OCI-LY1 (cell line): ENCODE results near the gene LAMC3.

Experiments
- H2AFZ ChIP-seq: fragments of 200-600 bp; sonication (generic), shearing (Covaris generic); 2 replicates; pipeline ENCODE4 v1.6.0; 2014; ENCODE audit warnings: antibody characterized with exemption, mild to moderate bottlenecking, low read length
- H3F3A ChIP-seq: fragments of 200-600 bp; sonication (generic), shearing (Covaris generic); 2 replicates; pipeline ENCODE4 v1.6.0; 2014; ENCODE audit warnings: mild to moderate bottlenecking, antibody characterized with exemption, low read length, moderate library complexity; ENCODE audit not compliant: insufficient read depth
- H3K27ac ChIP-seq: fragments of 200-600 bp; sonication (generic); 2 replicates; pipeline ENCODE4 v1.5.1; 2014; ENCODE audit warnings: low read length, mixed run types, mild to moderate bottlenecking, low read depth; ENCODE audit not compliant: poor library complexity, severe bottlenecking
- H3K27me3 ChIP-seq: fragments of 200-600 bp; sonication (generic); 2 replicates; pipeline ENCODE4 v1.6.0; 2014; ENCODE audit warnings: antibody characterized with exemption, mild to moderate bottlenecking, low read length, moderate library complexity; ENCODE audit not compliant: insufficient read depth
- H3K36me3 ChIP-seq: fragments of 200-600 bp; sonication (generic); 2 replicates; pipeline ENCODE4 v1.6.1; 2014; ENCODE audit warnings: mild to moderate bottlenecking, antibody characterized with exemption, low read length, moderate library complexity, mixed read lengths; ENCODE audit not compliant: insufficient read depth
- H3K4me1 ChIP-seq: fragments of 200-600 bp; sonication (generic); 2 replicates; pipeline ENCODE4 v1.5.1; 2014; ENCODE audit warnings: mild to moderate bottlenecking, low read length, moderate library complexity; ENCODE audit not compliant: insufficient read depth, severe bottlenecking
- H3K4me2 ChIP-seq: fragments of 200-600 bp; sonication (generic), shearing (Covaris generic); 2 replicates; pipeline ENCODE4 v1.6.1; 2014; ENCODE audit warnings: low read length
- H3K4me3 ChIP-seq: fragments of 200-600 bp; sonication (generic); 2 replicates; pipeline ENCODE4 v1.5.1; 2014; ENCODE audit warnings: low read length, low read depth, mild to moderate bottlenecking, mixed read lengths; ENCODE audit not compliant: poor library complexity, severe bottlenecking
- H3K79me2 ChIP-seq: fragments of 200-600 bp; shearing (Covaris generic); 2 replicates; pipeline ENCODE4 v1.6.1; 2016; ENCODE audit warnings: mixed run types, low read length, mixed read lengths; ENCODE audit not compliant: insufficient read depth
- H3K9ac ChIP-seq: fragments of 200-600 bp; sonication (generic), shearing (Covaris generic); 2 replicates; pipeline ENCODE4 v1.6.1; 2014; ENCODE audit warnings: mild to moderate bottlenecking, low read length, mixed read lengths
- H3K9me2 ChIP-seq: fragments of 200-600 bp; sonication (generic), shearing (Covaris generic); 2 replicates; pipeline ENCODE4 v1.6.1; 2014; ENCODE audit warnings: low read depth, mild to moderate bottlenecking, low read length, mixed read lengths
- H3K9me3 ChIP-seq: fragments of 200-600 bp; shearing (Covaris generic); 2 replicates; pipeline ENCODE4 v1.6.1; 2014; ENCODE audit warnings: low read length, mixed read lengths
- H4K20me1 ChIP-seq: fragments of 200-600 bp; sonication (generic), shearing (Covaris generic); 2 replicates; pipeline ENCODE4 v1.6.0; 2016; ENCODE audit warnings: mild to moderate bottlenecking, low read length; ENCODE audit not compliant: insufficient read depth
- CTCF ChIP-seq: fragments of 200-600 bp; sonication (generic), shearing (Covaris generic); IDR thresholded peaks from 2 replicates; pipeline ENCODE4 v1.5.1; 2017; ENCODE audit warnings: mild to moderate bottlenecking, antibody characterized with exemption, low read length, moderate library complexity, mixed read lengths
- EZH2 ChIP-seq: fragments of 200-600 bp; sonication (generic), shearing (Covaris generic); IDR thresholded peaks from 2 replicates; pipeline ENCODE4 v1.8.0; 2017; ENCODE audit warnings: borderline replicate concordance, mixed run types, mild to moderate bottlenecking, antibody characterized with exemption, low read length, moderate library complexity, mixed read lengths

Gene LAMC3

DNA sequence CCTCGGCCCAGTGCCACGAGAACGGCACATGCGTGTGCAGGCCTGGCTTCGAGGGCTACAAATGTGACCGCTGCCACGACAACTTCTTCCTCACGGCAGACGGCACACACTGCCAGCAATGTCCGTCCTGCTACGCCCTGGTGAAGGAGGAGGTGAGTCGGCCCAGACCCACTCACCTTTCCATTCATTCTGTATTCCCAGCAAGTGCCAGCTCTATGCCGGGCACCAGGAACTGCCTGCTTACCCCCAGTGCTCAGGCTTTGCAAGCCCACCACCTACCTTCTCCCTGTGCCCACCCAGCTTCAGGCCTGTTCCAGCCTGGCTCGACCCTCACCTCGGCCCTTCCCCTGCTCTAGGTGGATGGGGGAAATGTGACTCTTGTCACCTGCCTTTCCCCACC, 60.7 kb downstream of the LAMC3 start:
- H3F3A ChIP-seq = no peaks in the 10 kb centered on the region
- H3K79me2 ChIP-seq = no peaks in the 10 kb centered on the region
- H3K4me3 ChIP-seq = no peak overlapping the region
- H3K27ac ChIP-seq = no peak overlapping the region
- H3K4me1 ChIP-seq = no peaks in the 10 kb centered on the region
- H2AFZ ChIP-seq = no peak overlapping the region
- H3K36me3 ChIP-seq = no peaks in the 10 kb centered on the region
- no peak overlapping the region for H3K4me2 ChIP-seq
- H3K27me3 ChIP-seq = peaks cover 11% of the 10 kb centered on the region; the same call in 1 of the 2 replicates
- no peak overlapping the region for H3K9ac ChIP-seq
- H3K9me2 ChIP-seq = no peaks in the 10 kb centered on the region
- no peaks in the 10 kb centered on the region for H4K20me1 ChIP-seq
- H3K9me3 ChIP-seq = no peaks in the 10 kb centered on the region
- TF ChIP-seq EZH2 (no peak), CTCF (no peak)

DNA sequence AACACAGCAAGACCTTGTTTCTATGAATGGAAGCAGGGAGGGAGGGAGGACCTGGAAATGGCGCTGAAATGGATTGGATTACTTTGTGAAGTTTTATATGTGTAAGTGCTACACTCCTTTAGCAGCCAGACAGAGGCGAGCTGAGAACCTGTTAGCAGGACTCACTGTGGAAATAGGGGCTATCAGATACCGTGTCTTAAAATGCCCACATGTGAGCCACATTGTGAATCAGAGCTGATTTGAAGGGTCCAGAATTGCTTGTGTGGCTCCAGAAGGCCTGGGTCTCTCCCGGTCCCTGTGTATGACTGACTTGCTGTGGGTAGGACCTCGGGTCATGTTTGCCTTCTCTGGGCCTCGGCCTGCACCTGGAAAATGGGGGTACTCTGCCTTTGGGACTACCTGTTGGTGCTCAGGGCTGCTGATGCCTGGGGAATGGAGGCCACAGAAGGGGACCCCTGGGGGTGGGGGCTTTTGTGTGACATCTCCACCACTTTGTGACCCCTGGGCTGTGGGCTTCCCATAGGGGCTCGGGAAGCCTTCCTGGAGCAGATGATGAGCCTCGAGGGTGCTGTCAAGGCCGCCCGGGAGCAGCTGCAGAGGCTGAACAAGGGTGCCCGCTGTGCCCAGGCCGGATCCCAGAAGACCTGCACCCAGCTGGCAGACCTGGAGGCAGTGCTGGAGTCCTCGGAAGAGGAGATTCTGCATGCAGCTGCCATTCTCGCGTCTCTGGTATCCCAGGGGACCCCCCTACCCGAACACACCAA, 63.3 kb downstream of the LAMC3 start:
- no peak for TF ChIP-seq EZH2
- no peak for TF ChIP-seq CTCF
- H3K4me3 ChIP-seq = no peak overlapping the region
- H3K4me2 ChIP-seq = no peak overlapping the region
- H3K27ac ChIP-seq = no peak overlapping the region
- H3K9me3 ChIP-seq = no peaks in the 10 kb centered on the region
- no peaks in the 10 kb centered on the region for H3K4me1 ChIP-seq
- no peaks in the 10 kb centered on the region for H3K9me2 ChIP-seq
- no peak overlapping the region for H3K9ac ChIP-seq
- H3K36me3 ChIP-seq = no peaks in the 10 kb centered on the region
- 0 out of 2 replicates have a peak, but pooled peaks cover 11% of the 10 kb centered on the region for H3K27me3 ChIP-seq
- H4K20me1 ChIP-seq = no peaks in the 10 kb centered on the region
- H3F3A ChIP-seq = no peaks in the 10 kb centered on the region
- H3K79me2 ChIP-seq = no peaks in the 10 kb centered on the region
- H2AFZ ChIP-seq = no peak overlapping the region

- Histone ChIP-seq H2AFZ (no peak overlapping the region), H3K27me3 (0 out of 2 replicates have a peak, but pooled peaks cover 14% of the 10 kb centered on the region), H3K9ac (no peak overlapping the region), H3F3A (no peaks in the 10 kb centered on the region), H3K9me2 (no peaks in the 10 kb centered on the region), H3K36me3 (no peaks in the 10 kb centered on the region), H3K4me3 (no peak overlapping the region), H4K20me1 (no peaks in the 10 kb centered on the region), H3K79me2 (no peaks in the 10 kb centered on the region), H3K9me3 (no peaks in the 10 kb centered on the region), H3K27ac (no peak overlapping the region), H3K4me1 (no peaks in the 10 kb centered on the region), H3K4me2 (no peak overlapping the region)
- no peak for TF ChIP-seq CTCF
- TF ChIP-seq EZH2 = no peak
Observed at GRCh38 chr9:131072871-131073237, 63.9 kb downstream of the LAMC3 start.
